RWPE1 (cell line): ENCODE results near the gene TNFSF8.

Source experiments
- CTCF ChIA-PET: fragments of 350-600 bp; sonication (Branson Sonifier 250); formaldehyde crosslinking; extraction: SDS; loops from one replicate; lab custom pipeline; 2021; lab: Yijun Ruan, JAX
- POLR2A ChIA-PET: fragments of 400-600 bp; formaldehyde crosslinking; extraction: SDS; loops from one replicate; lab custom pipeline; 2020; ENCODE audit warnings: antibody characterized with exemption; ENCODE audit not compliant: low non-redundant PET; lab: Yijun Ruan, JAX
- DNase-seq: peaks from one replicate; pipeline ENCODE4 v3.0.0; 2012; ENCODE audit warnings: low spot score
- H3K27ac ChIP-seq: fragments of 450-650 bp; 2 replicates; pipeline ENCODE4 v1.5.1; 2017
- CTCF ChIP-seq: fragments of 450-650 bp; conservative IDR thresholded peaks from 2 replicates; pipeline ENCODE4 v1.5.1; 2017; ENCODE audit warnings: low read depth, mild to moderate bottlenecking

The TNFSF8 gene

GRCh38 chr9:114930056-114930812, at the start of gene TNFSF8:
Gene TNFSF8 (minus strand): TSS chr9:114930591. CDS start chr9:114930303, 288 bp downstream.
- no peak for DNase-seq
- no peak within 1 kb of the TSS for H3K27ac ChIP-seq
- ChIA-PET POLR2A (no interaction called here), CTCF (no interaction called here)
- TF ChIP-seq CTCF = no peak

GRCh38 chr9:114973216-114973615, 42.8 kb upstream of the TNFSF8 start:
- POLR2A ChIA-PET = no interaction called here
- CTCF ChIA-PET = interaction anchor here (0.5 to 0.7 kb wide), 2 partner anchors 200 to 1354 kb away, joined by 3 to 4 read pairs; no protein-coding TSS in a partner anchor
- no peak for TF ChIP-seq CTCF
- no peak overlapping the region for H3K27ac ChIP-seq
- no peak for DNase-seq

- CTCF ChIA-PET = interaction anchor here (0.5 kb wide), 1 partner anchor 199 kb away, joined by 3 read pairs; no protein-coding TSS in a partner anchor
- TF ChIP-seq CTCF = no peak
- DNase-seq = no peak
- POLR2A ChIA-PET = no interaction called here
- no peak overlapping the region for H3K27ac ChIP-seq
Measured at GRCh38 chr9:114972510-114973136, 42.2 kb upstream of the TNFSF8 start.

- CTCF ChIA-PET = interaction anchor here (1.1 kb wide), 1 partner anchor 45 kb away, joined by 5 read pairs; no protein-coding TSS in a partner anchor
- H3K27ac ChIP-seq = no peak overlapping the region
- POLR2A ChIA-PET = no interaction called here
- no peak for DNase-seq
- no peak for TF ChIP-seq CTCF
Measured at GRCh38 chr9:114969269-114969668, 38.9 kb upstream of the TNFSF8 start.

GRCh38 chr9:114968671-114969070, 38.3 kb upstream of the TNFSF8 start:
- peak; percentile 36 for DNase-seq
- TF ChIP-seq CTCF = no peak

GRCh38 chr9:114965564-114965963, 35.2 kb upstream of the TNFSF8 start:
- ChIA-PET CTCF (interaction anchor here (0.6 kb wide), 1 partner anchor 57 kb away, joined by 3 read pairs; no protein-coding TSS in a partner anchor), POLR2A (no interaction called here)
- TF ChIP-seq CTCF = no peak
- no peak overlapping the region for H3K27ac ChIP-seq
- DNase-seq = no peak

More at GRCh38 chr9:114968671-114969070, 38.3 kb upstream of the TNFSF8 start:
- no peak overlapping the region for H3K27ac ChIP-seq
- ChIA-PET CTCF (interaction anchor here (0.6 kb wide), 2 partner anchors 16 to 57 kb away, joined by 3 read pairs; no protein-coding TSS in a partner anchor), POLR2A (no interaction called here)
